Endothelial cell of umbilical vein (primary cell): Measurements from ENCODE around the gene COL4A2. TPM values are rescaled to one million over a fixed set of nuclear protein-coding genes. Genes with fewer than 3 reads are reported as not detected.

Experiments
- BruUV-seq: library from RNA; stranded (reverse); fragments of 400-500 nt; replicated peaks from 2 replicates; lab custom pipeline; 2021; lab: Mats Ljungman, UMichigan
- CTCF ChIA-PET: fragments of 300-600, 350-600 bp; sonication (Branson Sonifier 250); formaldehyde crosslinking; loops from one replicate; lab custom pipeline; 2021; ENCODE audit warnings: antibody characterized with exemption, inconsistent platforms; lab: Charles Lee
- POLR2A ChIA-PET: fragments of 300-600, 350-600 bp; sonication (Branson Sonifier 250); formaldehyde crosslinking; loops from one replicate; lab custom pipeline; 2021; ENCODE audit warnings: antibody characterized with exemption, inconsistent platforms; lab: Charles Lee
- DNase-seq: peaks from one replicate; pipeline ENCODE4 v3.0.0-alpha.2; 2011; ENCODE audit warnings: low read depth, low spot score
- FAIRE-seq: peaks from 2 replicates; lab custom pipeline; 2011; peaks lifted over from hg19 to GRCh38; lab: Jason Lieb, UNC
- H2AFZ ChIP-seq: 2 replicates; pipeline ENCODE4 v1.6.0; 2012; ENCODE audit warnings: low read depth, low read length, control low read depth, inconsistent platforms
- H3K27ac ChIP-seq: 2 replicates; pipeline ENCODE4 v1.5.1; 2011; ENCODE audit warnings: low read depth, mild to moderate bottlenecking, control low read depth, low read length, moderate library complexity; ENCODE audit not compliant: insufficient read depth
- H3K27me3 ChIP-seq, 2 experiments: 2 replicates each; pipeline versions ENCODE4 v1.6.0 to v1.6.1; 2011; ENCODE audit warnings: low read length in 2 of 2, mixed read lengths in 1 of 2; ENCODE audit not compliant: control insufficient read depth in 2 of 2, insufficient read depth in 2 of 2
- H3K36me3 ChIP-seq, 2 experiments: 2 replicates in 1 of 2; 3 replicates in 1 of 2; pipeline ENCODE4 v1.5.1; 2011; ENCODE audit warnings: low read length in 2 of 2, mild to moderate bottlenecking in 1 of 2, moderate library complexity in 1 of 2; ENCODE audit not compliant: control insufficient read depth in 2 of 2, insufficient read depth in 2 of 2; ENCODE audit errors: extremely low read depth in 1 of 2
- H3K4me1 ChIP-seq: 3 replicates; pipeline ENCODE4 v1.5.1; 2011; ENCODE audit warnings: mild to moderate bottlenecking, low read length; ENCODE audit not compliant: control insufficient read depth, insufficient read depth; ENCODE audit errors: extremely low read depth
- H3K4me2 ChIP-seq: 2 replicates; pipeline ENCODE4 v1.6.1; 2011; ENCODE audit warnings: low read length, control low read depth, mixed read lengths; ENCODE audit not compliant: insufficient read depth
- H3K4me3 ChIP-seq, 3 experiments: fragments of 200-600 bp in 1 of 3; sonication (generic), shearing (Covaris generic) in 1 of 3; replicated peaks in 1 of 3; 2 replicates each; pipeline ENCODE4 v1.5.1; 2011 to 2016; ENCODE audit warnings: control low read depth in 3 of 3, low read length in 3 of 3, mild to moderate bottlenecking in 2 of 3, inconsistent platforms in 1 of 3, low read depth in 1 of 3, moderate library complexity in 1 of 3; ENCODE audit not compliant: insufficient read depth in 1 of 3
- H3K79me2 ChIP-seq: 2 replicates; pipeline ENCODE4 v1.6.0; 2012; ENCODE audit warnings: low read length, inconsistent platforms; ENCODE audit not compliant: control insufficient read depth, insufficient read depth
- H3K9ac ChIP-seq: replicated peaks from 2 replicates; pipeline ENCODE3; 2011; ENCODE audit warnings: low read length, control low read depth; ENCODE audit not compliant: insufficient read depth; ENCODE audit errors: extremely low read depth
- H3K9me1 ChIP-seq: replicated peaks from 3 replicates; pipeline ENCODE4 v1.6.0; 2011; ENCODE audit warnings: mild to moderate bottlenecking, low read length; ENCODE audit not compliant: control insufficient read depth, insufficient read depth; ENCODE audit errors: extremely low read depth
- H3K9me3 ChIP-seq: replicated peaks from 2 replicates; pipeline ENCODE4 v1.5.1; 2012; ENCODE audit warnings: low read length, inconsistent platforms; ENCODE audit not compliant: control insufficient read depth, insufficient read depth
- H4K20me1 ChIP-seq: replicated peaks from 2 replicates; pipeline ENCODE3; 2011; ENCODE audit warnings: mild to moderate bottlenecking, low read length; ENCODE audit not compliant: control insufficient read depth, insufficient read depth; ENCODE audit errors: extremely low read depth
- EZH2 ChIP-seq: IDR thresholded peaks from 2 replicates; pipeline ENCODE4 v1.6.1; 2012; ENCODE audit warnings: borderline replicate concordance, low read depth, mild to moderate bottlenecking, moderate library complexity, low read length, inconsistent platforms; ENCODE audit not compliant: severe bottlenecking
- FOS ChIP-seq: IDR thresholded peaks from 2 replicates; pipeline ENCODE4 v1.6.1; 2011; ENCODE audit warnings: mild to moderate bottlenecking, low read length, moderate library complexity, borderline replicate concordance; ENCODE audit not compliant: insufficient read depth
- GATA2 ChIP-seq: IDR thresholded peaks from 2 replicates; pipeline ENCODE4 v1.7.0; 2011; ENCODE audit warnings: low read depth, mild to moderate bottlenecking, moderate library complexity, mixed read lengths, low read length; ENCODE audit not compliant: insufficient read length, insufficient read depth
- JUN ChIP-seq: IDR thresholded peaks from 2 replicates; pipeline ENCODE4 v1.6.1; 2011; ENCODE audit warnings: borderline replicate concordance, low read depth; ENCODE audit not compliant: insufficient read length, insufficient read depth
- MYC ChIP-seq: IDR thresholded peaks from one replicate; pipeline ENCODE4 v1.6.1; 2011; ENCODE audit warnings: mild to moderate bottlenecking, low read depth, low read length
- POLR2A ChIP-seq: IDR thresholded peaks from 2 replicates; pipeline ENCODE4 v1.6.1; 2012; ENCODE audit warnings: low read depth, mild to moderate bottlenecking, control low read depth, low read length
- POLR2AphosphoS5 ChIP-seq: IDR thresholded peaks from 2 replicates; pipeline ENCODE4 v1.6.1; 2012; ENCODE audit warnings: low read depth, mild to moderate bottlenecking, control low read depth, low read length, moderate library complexity; ENCODE audit not compliant: insufficient read depth
- dilution Hi-C: fragments of 300-500 bp; cut with MboI; formaldehyde crosslinking; loops from one replicate; pipeline ENCODE4 v1.15.0; 2019; ENCODE audit warnings: low sequenced_read_pairs; ENCODE audit not compliant: extremely low pct_ligation_motif_present
- intact Hi-C: fragments of 100-400 bp; cut with micrococcal nuclease; formaldehyde crosslinking; loops from one replicate; pipeline ENCODE4 v1.10.0; 2022
- polyA plus RNA-seq, 4 experiments: library from polyadenylated mRNA; depleted of rRNA in 3 of 4; stranded (reverse) in 3 of 4; unstranded in 1 of 4; fragments of >200 nt; gene quantifications; 2 replicates each; pipeline versions ENCODE4 v1.2.1 to v1.2.3, GENCODE V29; 2011 to 2012; ENCODE audit warnings: missing spikeins in 1 of 4
- total RNA-seq: library from RNA; stranded (reverse); gene quantifications from 2 replicates; pipeline ENCODE4 v1.2.3, GENCODE V29; 2021
- TF ChIP-seq, protein P1 (sequence below), 2 donors: IDR thresholded peaks; 1 replicate in 1 of 2; 2 replicates in 1 of 2; pipeline ENCODE4 v1.5.1; 2011; ENCODE audit warnings: low read length in 2 of 2, mild to moderate bottlenecking in 2 of 2, moderate library complexity in 2 of 2, control low read depth in 1 of 2, inconsistent platforms in 1 of 2, low read depth in 1 of 2; ENCODE audit not compliant: insufficient read depth in 1 of 2; ENCODE audit errors: extremely low read depth in 1 of 2
- TF ChIP-seq, protein P2 (sequence below): IDR thresholded peaks from 2 replicates; pipeline ENCODE4 v1.6.1; 2011; ENCODE audit not compliant: insufficient read depth, insufficient read length

COL4A2 gene
- total and polyA plus RNA-seq, 2 donors (not counting 3 experiments of a cell fraction or from before 2014, with no cell fraction given), result 792 to 940 TPM

DNA sequence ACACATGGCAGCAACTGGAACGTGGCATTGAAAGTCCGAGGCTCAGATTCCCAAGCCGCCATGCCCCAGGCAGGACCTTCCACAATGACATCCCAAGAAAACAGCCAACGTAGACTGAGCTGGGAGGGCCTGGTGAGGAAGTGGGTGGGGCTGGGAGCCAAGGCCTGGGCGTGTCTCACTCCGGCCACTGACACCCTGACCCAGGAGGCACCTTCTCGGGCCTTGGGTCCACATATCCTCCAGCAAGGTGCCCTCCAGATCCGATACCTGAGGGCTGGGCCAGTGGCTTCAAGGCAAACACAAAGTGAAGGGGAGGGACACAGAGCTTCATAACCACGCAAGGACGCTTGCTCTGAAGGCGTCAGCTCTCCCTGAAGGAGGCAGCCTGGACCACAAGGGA is 211.5 kb downstream of the COL4A2 start:
- no peak overlapping the region for H3K4me3 ChIP-seq
- BruUV-seq, result no TSS peak
- dilution Hi-C loops, result no loop called here
- H3K36me3 ChIP-seq, result peaks cover 1 to 4% of the 10 kb centered on the region in 2 experiments
- POLR2A ChIA-PET, result interaction anchor here (0.7 kb wide), 1 partner anchor 271 kb away, joined by 4 read pairs; no protein-coding TSS in a partner anchor
- no peak for TF ChIP-seq EZH2
- no peak for TF ChIP-seq POLR2AphosphoS5
- TF ChIP-seq POLR2A, result no peak
- no peak for TF ChIP-seq MYC
- no peak for TF ChIP-seq GATA2
- no peak for TF ChIP-seq JUN
- TF ChIP-seq, protein P1, sequence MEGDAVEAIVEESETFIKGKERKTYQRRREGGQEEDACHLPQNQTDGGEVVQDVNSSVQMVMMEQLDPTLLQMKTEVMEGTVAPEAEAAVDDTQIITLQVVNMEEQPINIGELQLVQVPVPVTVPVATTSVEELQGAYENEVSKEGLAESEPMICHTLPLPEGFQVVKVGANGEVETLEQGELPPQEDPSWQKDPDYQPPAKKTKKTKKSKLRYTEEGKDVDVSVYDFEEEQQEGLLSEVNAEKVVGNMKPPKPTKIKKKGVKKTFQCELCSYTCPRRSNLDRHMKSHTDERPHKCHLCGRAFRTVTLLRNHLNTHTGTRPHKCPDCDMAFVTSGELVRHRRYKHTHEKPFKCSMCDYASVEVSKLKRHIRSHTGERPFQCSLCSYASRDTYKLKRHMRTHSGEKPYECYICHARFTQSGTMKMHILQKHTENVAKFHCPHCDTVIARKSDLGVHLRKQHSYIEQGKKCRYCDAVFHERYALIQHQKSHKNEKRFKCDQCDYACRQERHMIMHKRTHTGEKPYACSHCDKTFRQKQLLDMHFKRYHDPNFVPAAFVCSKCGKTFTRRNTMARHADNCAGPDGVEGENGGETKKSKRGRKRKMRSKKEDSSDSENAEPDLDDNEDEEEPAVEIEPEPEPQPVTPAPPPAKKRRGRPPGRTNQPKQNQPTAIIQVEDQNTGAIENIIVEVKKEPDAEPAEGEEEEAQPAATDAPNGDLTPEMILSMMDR (IDR thresholded peaks at IDR 0.05; ENCODE audit: extremely low read depth in 1 of 2, insufficient read depth in 1 of 2, low read depth in 1 of 2, low read length in 2 of 2), result no peak
- TF ChIP-seq FOS, result no peak
- TF ChIP-seq, protein P2, sequence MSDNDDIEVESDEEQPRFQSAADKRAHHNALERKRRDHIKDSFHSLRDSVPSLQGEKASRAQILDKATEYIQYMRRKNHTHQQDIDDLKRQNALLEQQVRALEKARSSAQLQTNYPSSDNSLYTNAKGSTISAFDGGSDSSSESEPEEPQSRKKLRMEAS, result no peak
- FAIRE-seq (no peak), DNase-seq (no peak)
- CTCF ChIA-PET, result interaction anchor here (1.0 to 1.4 kb wide), 2 partner anchors 9 to 13 kb away, joined by 3 to 5 read pairs; no protein-coding TSS in a partner anchor
- H3K9ac ChIP-seq, result no peak overlapping the region
- H3K79me2 ChIP-seq, result no peaks in the 10 kb centered on the region
- H3K4me1 ChIP-seq, result no peaks in the 10 kb centered on the region
- H3K9me1 ChIP-seq, result no peaks in the 10 kb centered on the region
- intact Hi-C loops, result loop anchor here (1.0 kb wide), 1 partner anchor 43 kb away; no protein-coding TSS in a partner anchor
- no peaks in the 10 kb centered on the region for H3K9me3 ChIP-seq
- H2AFZ ChIP-seq, result no peak overlapping the region
- no peak overlapping the region for H3K27ac ChIP-seq
- H4K20me1 ChIP-seq, result no peaks in the 10 kb centered on the region
- no peaks in the 10 kb centered on the region for H3K27me3 ChIP-seq
- H3K4me2 ChIP-seq, result no peak overlapping the region
